Measurements from ENCODE around the gene REPIN1.

DNA sequence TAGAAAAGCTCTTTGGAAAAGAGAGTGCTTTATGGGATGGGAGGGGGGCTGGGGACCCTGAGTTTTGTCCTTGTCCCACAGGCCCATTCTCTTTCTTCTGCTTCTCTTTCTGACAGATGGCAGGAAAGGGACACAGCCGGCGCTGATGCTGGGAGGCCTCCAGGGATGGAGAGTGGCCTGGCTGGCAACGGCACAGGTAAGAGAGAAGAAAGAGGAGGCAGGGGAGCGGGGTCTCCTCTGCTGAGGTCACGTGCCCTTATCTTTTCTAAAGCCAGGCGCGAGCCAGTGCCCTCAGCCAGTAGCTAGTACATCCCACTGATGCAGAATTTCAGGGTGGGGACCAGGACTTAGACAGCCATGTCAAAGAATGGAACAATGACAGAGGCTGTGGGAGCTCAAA, 19.7 kb downstream of the REPIN1 start:
- TF ChIP-seq, protein P1, sequence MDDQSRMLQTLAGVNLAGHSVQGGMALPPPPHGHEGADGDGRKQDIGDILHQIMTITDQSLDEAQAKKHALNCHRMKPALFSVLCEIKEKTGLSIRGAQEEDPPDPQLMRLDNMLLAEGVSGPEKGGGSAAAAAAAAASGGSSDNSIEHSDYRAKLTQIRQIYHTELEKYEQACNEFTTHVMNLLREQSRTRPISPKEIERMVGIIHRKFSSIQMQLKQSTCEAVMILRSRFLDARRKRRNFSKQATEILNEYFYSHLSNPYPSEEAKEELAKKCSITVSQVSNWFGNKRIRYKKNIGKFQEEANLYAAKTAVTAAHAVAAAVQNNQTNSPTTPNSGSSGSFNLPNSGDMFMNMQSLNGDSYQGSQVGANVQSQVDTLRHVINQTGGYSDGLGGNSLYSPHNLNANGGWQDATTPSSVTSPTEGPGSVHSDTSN (IDR thresholded peaks at IDR 0.05): no peak
- TF ChIP-seq RCOR1 (IDR thresholded peaks at IDR 0.05; ENCODE audit: low read length) (no peak), NFIC (IDR thresholded peaks at IDR 0.05; ENCODE audit: borderline replicate concordance) (no peak), TAF1 (IDR thresholded peaks at IDR 0.05; ENCODE audit: borderline replicate concordance, low read depth, low read length) (no peak), EZH2phosphoT487 (IDR thresholded peaks at IDR 0.05; ENCODE audit: borderline replicate concordance, low read depth) (no peak), JUND (IDR thresholded peaks at IDR 0.05) (no peak), NRF1 (IDR thresholded peaks at IDR 0.05; ENCODE audit: low read depth, low read length) (no peak), EP300 (IDR thresholded peaks at IDR 0.05; ENCODE audit: borderline replicate concordance in 1 of 2, low read depth in 1 of 2, low read length in 1 of 2) (no peak)
- TF ChIP-seq, protein P2, sequence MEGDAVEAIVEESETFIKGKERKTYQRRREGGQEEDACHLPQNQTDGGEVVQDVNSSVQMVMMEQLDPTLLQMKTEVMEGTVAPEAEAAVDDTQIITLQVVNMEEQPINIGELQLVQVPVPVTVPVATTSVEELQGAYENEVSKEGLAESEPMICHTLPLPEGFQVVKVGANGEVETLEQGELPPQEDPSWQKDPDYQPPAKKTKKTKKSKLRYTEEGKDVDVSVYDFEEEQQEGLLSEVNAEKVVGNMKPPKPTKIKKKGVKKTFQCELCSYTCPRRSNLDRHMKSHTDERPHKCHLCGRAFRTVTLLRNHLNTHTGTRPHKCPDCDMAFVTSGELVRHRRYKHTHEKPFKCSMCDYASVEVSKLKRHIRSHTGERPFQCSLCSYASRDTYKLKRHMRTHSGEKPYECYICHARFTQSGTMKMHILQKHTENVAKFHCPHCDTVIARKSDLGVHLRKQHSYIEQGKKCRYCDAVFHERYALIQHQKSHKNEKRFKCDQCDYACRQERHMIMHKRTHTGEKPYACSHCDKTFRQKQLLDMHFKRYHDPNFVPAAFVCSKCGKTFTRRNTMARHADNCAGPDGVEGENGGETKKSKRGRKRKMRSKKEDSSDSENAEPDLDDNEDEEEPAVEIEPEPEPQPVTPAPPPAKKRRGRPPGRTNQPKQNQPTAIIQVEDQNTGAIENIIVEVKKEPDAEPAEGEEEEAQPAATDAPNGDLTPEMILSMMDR (IDR thresholded peaks at IDR 0.05): no peak
- TF ChIP-seq, protein P3, sequence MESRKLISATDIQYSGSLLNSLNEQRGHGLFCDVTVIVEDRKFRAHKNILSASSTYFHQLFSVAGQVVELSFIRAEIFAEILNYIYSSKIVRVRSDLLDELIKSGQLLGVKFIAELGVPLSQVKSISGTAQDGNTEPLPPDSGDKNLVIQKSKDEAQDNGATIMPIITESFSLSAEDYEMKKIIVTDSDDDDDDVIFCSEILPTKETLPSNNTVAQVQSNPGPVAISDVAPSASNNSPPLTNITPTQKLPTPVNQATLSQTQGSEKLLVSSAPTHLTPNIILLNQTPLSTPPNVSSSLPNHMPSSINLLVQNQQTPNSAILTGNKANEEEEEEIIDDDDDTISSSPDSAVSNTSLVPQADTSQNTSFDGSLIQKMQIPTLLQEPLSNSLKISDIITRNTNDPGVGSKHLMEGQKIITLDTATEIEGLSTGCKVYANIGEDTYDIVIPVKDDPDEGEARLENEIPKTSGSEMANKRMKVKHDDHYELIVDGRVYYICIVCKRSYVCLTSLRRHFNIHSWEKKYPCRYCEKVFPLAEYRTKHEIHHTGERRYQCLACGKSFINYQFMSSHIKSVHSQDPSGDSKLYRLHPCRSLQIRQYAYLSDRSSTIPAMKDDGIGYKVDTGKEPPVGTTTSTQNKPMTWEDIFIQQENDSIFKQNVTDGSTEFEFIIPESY (IDR thresholded peaks at IDR 0.05; ENCODE audit: borderline replicate concordance, low read depth): no peak
